ENCODE measurements around the gene PRODH.
"Not testable (repeated sequence)": the region's sequence is repeated elsewhere in the genome, so short reads cannot be mapped to it uniquely, and the experiment has no call there.

Gene PRODH, protein sequence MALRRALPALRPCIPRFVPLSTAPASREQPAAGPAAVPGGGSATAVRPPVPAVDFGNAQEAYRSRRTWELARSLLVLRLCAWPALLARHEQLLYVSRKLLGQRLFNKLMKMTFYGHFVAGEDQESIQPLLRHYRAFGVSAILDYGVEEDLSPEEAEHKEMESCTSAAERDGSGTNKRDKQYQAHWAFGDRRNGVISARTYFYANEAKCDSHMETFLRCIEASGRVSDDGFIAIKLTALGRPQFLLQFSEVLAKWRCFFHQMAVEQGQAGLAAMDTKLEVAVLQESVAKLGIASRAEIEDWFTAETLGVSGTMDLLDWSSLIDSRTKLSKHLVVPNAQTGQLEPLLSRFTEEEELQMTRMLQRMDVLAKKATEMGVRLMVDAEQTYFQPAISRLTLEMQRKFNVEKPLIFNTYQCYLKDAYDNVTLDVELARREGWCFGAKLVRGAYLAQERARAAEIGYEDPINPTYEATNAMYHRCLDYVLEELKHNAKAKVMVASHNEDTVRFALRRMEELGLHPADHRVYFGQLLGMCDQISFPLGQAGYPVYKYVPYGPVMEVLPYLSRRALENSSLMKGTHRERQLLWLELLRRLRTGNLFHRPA

DNA sequence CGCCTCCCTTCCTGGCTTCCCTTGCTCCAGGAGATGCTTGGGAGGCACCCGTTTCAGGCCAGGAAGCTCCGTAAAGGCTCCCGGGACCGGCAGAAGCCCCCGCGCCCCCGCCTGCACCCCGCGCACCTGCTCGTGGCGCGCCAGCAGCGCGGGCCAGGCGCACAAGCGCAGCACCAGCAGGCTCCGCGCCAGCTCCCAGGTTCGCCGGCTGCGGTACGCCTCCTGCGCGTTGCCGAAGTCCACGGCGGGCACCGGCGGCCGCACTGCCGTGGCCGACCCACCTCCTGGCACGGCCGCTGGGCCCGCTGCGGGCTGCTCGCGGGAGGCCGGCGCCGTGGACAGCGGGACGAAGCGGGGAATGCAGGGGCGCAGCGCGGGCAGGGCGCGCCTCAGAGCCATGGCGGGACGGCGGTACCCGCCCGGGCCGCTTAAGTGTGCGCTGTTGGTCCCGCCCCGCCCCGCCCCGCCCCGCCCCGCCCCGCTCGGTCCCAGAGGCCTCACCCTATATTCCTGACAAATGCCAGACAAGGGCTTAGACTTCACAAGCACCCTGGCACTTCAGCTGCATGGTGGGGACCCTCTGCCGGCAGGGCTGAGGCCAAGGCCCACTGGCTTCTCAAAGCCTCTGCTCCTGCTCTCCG, at the start of gene PRODH:
Gene PRODH (minus strand): TSS at position 405 of the 641 bp plus-strand sequence. CDS start 6 bp downstream, at position 399.
- no peak for DNase-seq (ENCODE audit: low read depth)

DNA sequence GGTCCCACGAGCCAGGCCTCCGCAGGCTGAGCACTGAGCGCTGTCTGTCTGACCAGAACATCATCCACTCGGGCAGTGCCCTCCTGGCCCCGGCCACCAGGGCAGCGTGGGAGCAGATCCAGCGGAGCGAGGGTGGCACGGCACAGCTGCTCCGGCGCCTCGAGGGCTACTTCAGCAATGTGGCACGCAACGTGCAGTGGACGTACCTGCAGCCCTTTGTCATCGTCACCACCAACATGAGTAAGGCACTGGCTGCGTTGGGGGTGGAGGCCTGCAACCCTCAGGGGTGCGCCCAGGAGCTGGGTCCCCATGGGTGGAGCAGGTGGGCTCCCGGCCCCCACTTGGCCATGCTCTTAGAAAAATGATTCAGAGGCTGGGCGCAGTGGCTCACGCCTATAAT, 49.7 kb upstream of the PRODH start:
- DNase-seq (ENCODE audit: low read depth) = no peak

DNA sequence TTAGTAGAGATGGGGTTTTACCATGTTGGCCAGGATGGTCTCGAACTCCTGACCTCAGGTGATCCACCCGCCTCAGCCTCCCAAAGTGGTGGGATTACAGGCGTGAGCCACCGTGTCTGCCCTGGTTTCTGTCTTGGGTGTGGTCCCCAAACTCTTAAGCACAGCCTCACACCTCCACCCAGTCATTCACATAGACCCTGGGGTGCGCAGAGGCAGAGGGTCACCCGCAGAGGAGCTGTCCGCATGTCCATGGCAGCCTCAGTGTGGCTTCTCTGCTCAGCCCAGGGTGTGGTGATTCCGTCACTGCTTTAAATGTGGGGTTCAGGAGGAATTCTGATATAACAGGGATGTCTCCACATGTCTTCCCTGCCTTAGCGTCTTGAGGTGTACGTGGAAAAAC, 48.5 kb upstream of the PRODH start:
- DNase-seq (ENCODE audit: low read depth) = no peak

DNA sequence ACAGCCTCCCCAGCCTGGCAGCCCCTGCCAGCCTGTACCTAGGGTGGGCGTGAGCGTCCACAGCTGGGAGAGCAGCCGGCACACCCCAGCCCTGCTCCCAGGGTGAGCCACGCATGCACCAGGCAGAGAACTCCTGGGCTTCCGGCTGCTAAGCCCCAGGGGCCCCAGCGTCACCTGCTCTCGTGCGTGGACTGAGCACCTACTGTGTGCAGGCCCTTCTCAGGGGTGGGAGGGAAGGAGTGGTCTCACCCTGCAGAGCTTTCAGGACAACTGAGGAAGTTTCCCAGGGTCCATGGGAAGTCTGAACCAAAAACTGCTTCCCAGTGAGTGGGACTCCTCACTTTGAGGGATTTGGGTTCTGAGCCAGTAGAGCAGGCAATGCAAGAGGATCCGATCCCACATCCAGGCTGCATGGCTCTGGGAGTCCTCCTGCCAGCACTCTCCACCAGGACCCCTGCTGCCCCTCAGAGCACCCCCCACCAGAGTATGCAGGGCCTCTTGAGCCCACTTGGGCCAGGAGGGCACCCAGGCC, 47.1 kb upstream of the PRODH start:
- no peak for DNase-seq (ENCODE audit: low read depth)

DNA sequence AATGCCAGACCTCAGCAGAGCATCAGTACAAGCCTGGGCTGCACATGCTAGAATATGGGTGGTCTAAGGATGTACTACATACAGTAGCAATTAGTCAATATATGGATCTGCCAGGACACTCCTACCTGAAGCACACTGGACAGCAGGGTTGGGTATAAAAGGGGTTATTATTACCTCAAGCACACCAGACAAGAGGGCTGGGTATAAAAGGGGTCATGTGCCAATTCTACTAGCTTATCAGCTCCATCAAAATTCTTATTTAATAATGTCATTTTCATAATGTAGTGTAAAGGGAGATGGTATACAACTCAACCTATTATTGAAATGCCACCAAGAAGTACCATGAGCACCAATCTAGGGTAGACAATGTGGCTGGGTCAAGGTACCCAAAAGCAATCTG, 44.7 kb upstream of the PRODH start:
- DNase-seq (ENCODE audit: low read depth) = no peak

DNA sequence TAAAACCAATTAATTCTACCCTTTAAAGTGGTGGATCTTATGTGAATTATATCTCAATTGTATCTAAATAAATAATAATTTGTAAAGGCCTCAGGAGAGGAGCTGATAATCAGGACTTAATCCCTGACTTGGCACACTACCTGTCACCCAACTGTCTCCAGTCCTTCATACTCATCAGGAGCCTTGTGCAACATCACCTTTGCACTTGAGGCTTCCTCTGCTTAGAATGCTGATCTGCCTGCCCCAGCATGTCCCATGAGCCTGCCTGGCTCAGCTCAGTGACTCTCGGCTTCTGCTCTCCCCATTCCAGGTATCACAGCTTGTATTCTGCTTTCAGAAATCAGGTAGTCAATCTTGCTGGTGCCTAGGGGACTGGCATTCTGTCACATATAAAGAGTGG, 43.9 kb upstream of the PRODH start:
- DNase-seq (ENCODE audit: low read depth) = no peak

DNA sequence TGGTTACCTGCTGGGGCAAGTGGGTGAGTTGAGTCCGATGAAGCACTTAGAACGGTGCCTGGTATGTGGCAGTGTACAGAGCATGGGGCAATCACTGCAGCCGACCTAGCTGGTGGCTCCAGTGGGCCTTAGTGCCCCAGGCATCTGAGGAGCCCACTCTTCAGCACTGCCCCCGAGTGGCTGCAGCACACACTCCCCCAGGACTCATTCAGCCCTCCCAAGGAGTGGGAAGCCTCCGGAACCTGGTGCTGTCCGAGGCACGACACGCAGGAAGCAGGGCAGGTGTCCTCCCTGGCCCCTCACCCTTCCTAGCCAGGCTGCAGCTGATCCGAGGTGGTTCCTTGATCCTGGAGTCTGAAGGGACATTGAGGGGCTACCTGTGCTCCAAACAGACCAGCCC, 42.4 kb upstream of the PRODH start:
- DNase-seq (ENCODE audit: low read depth) = no peak

DNA sequence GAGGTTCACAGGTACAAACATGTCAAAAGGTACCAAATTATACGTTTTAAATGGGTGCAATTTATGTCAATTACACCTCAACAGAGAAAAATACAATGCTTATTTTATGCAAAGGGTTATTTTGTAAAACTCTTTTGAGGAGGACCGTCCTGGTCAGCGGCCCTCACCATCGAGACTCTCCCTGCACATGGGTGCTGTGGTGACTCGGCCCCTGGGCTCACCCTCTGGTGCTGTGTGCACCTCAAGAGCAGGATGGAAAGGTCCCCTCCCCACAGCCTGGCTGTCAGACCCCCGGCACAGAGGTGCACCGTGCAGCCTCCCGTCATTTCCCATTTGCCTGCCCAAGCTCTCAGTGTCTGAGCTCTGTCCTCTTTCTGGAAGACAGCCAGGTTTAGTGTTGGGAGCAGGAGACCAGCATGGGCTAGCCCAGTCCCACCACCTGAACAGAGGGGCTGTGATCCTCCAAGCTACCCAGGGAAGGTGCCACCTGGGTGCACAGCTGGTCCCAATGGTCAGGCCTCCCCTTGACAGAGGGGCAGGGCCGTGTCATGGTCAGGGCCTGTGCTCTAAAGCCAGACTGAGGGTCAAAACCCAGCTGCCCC, 41.8 kb upstream of the PRODH start:
- no peak for DNase-seq (ENCODE audit: low read depth)

DNA sequence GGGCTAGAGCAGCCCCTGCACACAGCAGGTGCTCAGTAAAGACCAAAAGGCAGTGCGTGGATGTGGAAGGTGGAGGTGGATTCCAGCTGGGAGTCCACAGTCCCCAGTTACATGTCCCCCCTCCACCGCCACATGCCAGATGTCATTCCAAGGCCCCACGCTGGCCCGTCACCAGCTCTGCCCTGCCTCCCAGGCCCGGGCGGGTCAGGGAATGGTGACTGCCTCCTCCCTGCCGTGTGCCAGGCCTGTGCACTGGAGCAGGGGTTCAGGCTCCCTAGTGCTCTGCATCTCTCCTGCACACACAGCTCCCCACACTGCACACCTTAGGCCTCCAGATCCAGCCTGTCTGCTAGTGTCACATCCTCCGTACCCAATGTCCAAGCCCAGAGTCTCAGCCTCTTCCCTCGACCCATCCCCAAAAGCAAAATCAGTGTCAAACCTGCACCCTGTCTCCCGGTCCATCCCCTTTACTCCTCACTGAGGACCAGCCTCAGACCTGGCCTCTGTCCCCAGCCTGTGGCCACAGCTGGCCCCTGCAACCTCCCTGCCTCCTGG, 40.2 kb upstream of the PRODH start:
- DNase-seq (ENCODE audit: low read depth) = no peak

DNA sequence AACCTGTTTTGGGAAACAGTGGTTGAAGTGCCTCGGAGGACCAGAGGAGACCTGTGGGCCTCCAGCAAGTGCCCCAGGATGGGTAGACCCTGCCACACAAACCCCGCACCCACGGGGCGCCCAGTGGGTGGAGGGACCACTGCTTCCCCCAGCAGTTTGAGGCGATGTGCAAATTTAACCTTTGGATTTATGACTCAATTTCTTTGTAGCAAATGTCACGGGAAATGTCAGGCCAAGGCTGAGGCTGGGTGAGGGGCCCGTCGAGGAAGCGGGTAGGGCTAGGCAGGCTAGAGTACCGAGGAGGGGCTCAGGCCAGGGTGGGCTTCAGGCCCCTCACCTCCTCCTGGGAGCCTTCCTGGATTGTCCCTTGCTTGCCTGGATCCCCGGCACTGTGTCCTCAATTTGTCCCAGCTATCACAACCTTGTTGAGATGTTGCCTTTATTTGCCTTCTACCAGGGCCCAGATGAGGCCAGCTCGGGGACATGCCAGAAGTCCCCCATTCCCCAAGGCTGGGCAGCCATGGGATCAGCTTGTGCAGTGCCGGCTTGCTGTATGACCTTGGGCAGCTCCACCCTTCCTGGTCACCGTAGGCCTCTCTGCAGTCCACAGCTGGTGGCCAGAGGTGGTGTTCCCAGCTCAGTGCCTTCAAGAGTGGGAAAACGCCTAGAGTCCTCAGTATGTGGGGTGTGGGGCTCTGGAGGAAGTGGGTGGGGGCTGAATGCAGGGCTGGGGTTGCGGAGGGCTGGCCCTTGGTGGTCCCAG, 39.5 kb upstream of the PRODH start:
- no peak for DNase-seq (ENCODE audit: low read depth)

DNA sequence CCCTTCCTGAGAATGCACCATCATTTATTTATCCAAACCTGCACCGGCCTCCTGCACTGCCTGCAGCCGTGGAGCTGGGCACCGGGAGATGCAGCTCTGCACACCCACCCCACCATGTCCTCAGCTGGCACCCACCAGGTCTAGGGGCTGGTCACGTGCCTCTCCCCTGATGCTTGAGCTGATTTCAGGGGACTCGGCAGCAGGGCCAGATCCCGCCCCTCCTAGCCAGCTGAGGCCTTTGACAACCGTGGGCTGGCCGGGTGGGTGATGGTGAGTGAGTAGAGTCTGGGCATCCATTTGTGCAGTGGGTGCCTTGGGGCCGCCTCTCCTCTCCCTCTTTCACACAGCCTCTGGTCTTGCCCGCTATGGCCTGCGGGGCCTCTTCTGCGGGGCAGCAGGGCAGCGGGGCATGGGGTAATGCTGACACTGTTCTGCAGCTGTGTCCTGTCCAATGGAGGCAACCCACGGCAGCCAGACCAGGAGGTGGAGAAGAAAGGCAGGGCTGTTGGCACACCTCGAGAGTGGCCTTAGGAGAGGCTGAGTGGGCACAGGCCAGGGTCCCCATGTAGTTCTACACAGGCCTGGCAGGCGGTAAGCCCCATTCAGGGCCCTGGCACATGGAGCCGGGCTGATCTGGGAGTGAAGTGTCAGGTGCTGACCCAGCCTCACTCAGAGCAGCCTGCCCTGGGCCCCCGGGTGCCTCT, 38.5 kb upstream of the PRODH start:
- DNase-seq (ENCODE audit: low read depth) = no peak

DNA sequence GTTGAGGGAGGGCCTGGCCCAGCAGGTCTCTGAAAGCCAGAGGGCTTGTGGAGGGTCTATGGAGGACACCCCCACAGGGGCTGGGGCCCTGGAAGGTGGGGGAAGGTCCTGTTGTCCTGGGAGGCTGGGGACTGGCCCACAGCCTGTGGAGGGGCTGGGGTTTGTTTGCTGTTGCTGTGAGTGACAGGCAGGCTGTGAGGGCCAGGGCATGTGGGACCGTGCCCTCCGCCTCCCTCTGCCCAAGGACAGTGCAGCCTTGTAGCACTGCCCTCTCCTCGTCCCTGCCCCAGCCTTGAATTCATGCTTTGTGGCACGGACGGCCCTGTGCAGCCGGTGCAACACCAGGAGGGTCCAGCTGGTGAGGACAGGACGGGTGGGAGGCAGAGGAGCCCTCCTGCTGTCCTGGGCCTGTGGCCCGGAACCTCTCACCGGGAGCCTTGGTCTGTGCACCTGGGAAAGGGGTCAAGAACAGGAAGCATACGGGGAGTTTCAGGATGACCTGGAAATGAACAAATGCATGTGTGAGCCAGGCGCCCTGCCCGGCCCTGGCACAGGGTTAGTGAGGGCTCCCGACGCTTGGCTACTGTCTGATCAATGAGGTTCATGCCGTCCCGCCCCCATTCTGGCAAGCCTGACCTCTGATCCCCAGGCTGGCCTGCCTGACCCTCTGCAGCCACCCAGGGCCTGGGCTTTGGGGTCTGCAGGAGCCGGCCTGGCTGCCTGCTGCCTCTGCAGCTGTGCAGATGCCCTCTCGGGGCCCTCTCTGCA, 37.4 kb upstream of the PRODH start:
- DNase-seq (ENCODE audit: low read depth) = no peak

DNA sequence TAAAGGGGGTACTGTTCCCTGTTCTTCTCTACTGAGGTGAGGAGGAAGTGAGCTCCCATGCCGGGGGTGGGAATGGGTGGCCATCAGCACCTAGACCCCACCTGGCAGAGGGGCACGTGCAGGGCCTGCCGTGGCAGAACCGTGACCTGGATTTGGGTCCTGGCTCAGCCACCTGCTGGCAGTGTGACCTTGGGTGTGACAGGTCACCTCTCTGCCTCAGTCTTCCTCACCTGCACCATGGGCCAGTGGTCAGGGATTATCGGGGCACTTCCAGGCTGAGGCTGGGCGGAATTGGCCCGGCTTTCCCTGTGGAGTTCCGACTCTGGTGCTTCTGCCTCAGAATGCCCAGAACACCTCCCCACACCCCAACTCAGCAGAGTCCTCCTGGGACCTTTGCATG, 36.5 kb upstream of the PRODH start:
- DNase-seq (ENCODE audit: low read depth) = not testable (repeated sequence)

DNA sequence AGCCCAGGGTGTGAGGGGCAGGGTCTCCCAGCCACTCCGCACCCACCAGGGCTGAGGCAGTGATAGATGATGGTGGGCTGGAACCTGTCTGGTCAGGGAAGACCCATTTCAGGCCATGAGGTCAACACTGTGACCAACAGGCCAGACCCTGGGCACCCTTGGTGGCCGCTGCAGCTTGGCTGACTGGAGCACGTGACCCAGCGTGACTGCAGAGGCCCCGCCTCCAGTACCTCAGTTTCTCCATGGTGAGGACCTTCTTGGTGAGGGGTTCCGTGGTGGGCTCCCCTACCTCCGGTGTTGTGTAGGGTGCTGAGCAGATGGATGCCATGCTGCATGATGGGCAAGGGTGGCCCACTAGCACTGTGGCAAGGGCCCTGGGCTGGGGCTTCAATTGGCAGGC, 35.9 kb upstream of the PRODH start:
- DNase-seq (ENCODE audit: low read depth) = not testable (repeated sequence)

DNA sequence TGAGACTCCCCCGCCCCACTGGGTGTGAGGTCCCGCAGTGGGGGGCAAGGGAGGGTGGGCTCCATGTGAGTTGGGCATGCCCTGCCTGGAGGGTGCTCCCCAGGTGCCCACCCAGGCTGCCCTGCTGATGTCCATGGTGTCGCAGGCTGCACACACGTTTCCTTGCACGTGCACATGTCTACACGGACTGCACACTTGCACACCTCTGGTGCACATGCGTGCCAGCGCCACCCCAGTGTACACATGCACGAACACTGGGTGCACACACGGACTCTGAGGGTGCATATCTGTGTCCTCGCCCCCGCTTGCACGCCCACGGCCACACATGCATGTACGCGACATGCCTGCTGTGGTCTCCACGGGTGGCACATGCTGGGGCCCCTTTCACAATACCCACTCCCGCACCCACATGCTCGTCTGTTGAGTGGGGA, 35.2 kb upstream of the PRODH start:
- no peak for DNase-seq (ENCODE audit: low read depth)

DNA sequence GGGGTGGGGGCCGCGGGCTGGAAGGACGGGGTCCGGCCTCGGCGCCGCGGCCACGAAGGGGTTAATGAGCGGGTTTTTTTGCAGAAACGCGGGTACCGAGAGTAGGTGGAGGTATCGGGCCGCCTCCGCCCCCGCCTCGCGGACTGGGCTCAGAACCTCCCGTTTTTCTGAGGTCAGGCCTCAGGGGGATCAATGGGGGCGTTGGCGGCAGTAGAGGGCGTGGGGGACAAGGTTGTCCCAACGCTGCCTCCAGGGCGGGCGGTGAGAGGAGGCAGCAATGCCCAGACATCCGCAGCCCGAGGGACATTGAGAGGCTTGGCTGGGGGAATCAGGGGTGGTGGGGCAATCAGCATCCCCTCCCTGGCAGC, 34.8 kb upstream of the PRODH start:
- no peak for DNase-seq (ENCODE audit: low read depth)

DNA sequence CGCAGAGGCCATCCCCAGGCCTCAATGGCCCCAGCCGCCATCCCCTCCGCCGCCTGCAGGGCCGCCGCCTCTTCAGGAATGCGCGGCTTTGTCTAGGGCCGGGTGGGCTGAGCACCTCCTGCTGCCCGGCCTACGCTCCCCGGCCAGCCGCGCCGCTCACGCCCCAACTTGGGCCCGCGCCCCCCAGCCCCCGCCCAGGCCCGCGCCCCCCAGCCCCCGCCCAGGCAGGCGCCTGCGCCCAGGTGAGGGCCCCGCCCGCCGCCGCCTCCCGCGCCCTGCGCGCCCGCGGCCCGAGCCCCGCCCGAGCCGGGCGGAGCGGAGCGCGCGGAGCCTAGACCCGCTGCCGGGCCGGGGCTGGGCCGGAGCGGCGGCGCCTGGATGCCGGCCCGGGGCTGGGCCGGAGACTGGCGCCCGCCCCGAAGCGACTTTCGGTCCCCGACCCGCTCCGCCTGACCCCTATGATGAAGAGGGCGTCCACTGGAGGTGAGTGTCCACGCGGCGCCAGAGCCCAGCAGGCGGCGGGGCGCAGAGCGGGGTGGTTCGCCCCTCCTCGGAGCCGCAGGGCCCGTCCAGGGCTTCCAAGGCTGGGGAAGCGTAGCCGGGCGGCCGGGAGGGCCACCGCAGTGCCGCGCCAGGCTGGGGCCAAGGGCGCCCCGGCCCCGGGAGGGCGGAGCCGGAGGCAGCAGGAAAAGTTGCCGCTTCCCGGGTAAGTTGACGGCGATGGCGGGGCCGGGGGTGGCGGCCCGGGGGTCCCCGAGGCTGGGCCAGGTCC, 34.3 kb upstream of the PRODH start:
- DNase-seq (ENCODE audit: low read depth) = no peak

DNA sequence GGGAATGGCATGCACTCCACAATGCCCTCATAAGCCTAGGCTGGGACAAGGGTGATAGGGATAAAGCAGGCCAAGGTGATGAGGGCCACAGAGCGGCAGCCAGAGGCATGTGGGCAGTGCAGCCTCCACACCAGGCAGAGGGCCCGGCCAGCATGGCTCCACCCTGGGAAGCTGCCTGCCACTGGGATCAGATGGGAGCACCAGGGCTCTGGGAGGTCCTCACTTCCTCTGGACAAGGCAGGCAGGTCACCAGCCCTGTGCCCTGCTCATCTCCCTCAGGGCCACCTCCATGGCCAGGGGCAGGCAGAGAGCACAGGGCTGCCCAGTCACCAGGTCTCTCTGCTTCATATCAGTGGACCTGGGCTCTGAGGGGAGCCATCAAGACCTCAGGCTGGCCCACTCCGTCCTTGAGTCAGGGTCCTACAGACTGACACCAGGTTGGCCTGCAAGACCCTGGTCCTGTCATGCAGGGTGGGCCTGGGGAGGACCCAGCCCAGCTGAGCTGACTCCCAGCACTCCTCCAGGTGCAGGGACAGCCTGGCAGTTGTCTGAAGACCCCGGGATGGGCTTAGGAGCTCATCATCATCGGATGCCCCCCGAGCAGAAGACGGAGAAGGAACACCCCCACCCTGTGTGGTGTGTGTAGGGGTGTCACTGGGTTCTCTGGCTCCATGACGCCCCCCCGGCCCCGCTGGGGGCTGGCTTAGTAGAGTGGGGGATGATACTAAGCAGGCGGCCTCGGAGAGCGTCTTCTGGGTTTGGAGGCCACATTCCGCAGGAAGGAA, 33.3 kb upstream of the PRODH start:
- not testable (repeated sequence) for DNase-seq (ENCODE audit: low read depth)
